IPS-18c (cell line): ENCODE results near the gene FAM25A.
"Not testable (repeated sequence)": the region's sequence is repeated elsewhere in the genome, so short reads cannot be mapped to it uniquely, and the experiment has no call there.

Source experiments
- H3K4me3 ChIP-seq: 2 replicates; pipeline ENCODE4 v1.7.0; 2013; ENCODE audit warnings: low read depth, mild to moderate bottlenecking, low read length, moderate library complexity; ENCODE audit not compliant: insufficient read depth
- H3K9me3 ChIP-seq: one replicate; pipeline ENCODE4 v1.6.1; 2013; ENCODE audit warnings: mild to moderate bottlenecking, low read length, moderate library complexity; ENCODE audit not compliant: control insufficient read depth, insufficient read depth

Gene FAM25A

GRCh38 chr10:87020056-87020455 is at the start of gene FAM25A:
TSS of gene FAM25A (plus strand) at chr10:87020294. CDS start at chr10:87020325, 31 bp downstream.
- not testable (repeated sequence) for H3K4me3 ChIP-seq, H3K9me3 ChIP-seq

- Histone ChIP-seq H3K9me3 (no peaks in the 10 kb centered on the region), H3K4me3 (peak overlapping the region; percentile 66)
Measured at GRCh38 chr10:86970982-86971231, 49.2 kb upstream of the FAM25A start.

GRCh38 chr10:86971232-86971991 is 48.7 kb upstream of the FAM25A start:
- Histone ChIP-seq H3K4me3 (peak overlapping the region; percentile 66), H3K9me3 (no peaks in the 10 kb centered on the region)

- Histone ChIP-seq H3K9me3 (no peaks in the 10 kb centered on the region), H3K4me3 (no peak overlapping the region)
Measured at GRCh38 chr10:86972613-86973380, 47.3 kb upstream of the FAM25A start.

- Histone ChIP-seq H3K4me3 (no peak overlapping the region), H3K9me3 (no peaks in the 10 kb centered on the region)
Measured at GRCh38 chr10:86974484-86974883, 45.6 kb upstream of the FAM25A start.

GRCh38 chr10:86976362-86977056 is 43.6 kb upstream of the FAM25A start:
- H3K4me3 ChIP-seq, result no peak overlapping the region
- H3K9me3 ChIP-seq, result no peaks in the 10 kb centered on the region

GRCh38 chr10:86978457-86978856 is 41.6 kb upstream of the FAM25A start:
- not testable (repeated sequence) for H3K9me3 ChIP-seq, H3K4me3 ChIP-seq

- no peaks in the 10 kb centered on the region for H3K9me3 ChIP-seq
- no peak overlapping the region for H3K4me3 ChIP-seq
Measured at GRCh38 chr10:86979296-86979818, 40.7 kb upstream of the FAM25A start.

GRCh38 chr10:86979977-86980448 is 40.1 kb upstream of the FAM25A start:
- Histone ChIP-seq H3K9me3 (no peaks in the 10 kb centered on the region), H3K4me3 (no peak overlapping the region)

- H3K9me3 ChIP-seq, H3K4me3 ChIP-seq: not testable (repeated sequence)
Measured at GRCh38 chr10:86981020-86981419, 39.1 kb upstream of the FAM25A start.

- Histone ChIP-seq H3K4me3 (no peak overlapping the region), H3K9me3 (no peaks in the 10 kb centered on the region)
Measured at GRCh38 chr10:86981716-86982115, 38.4 kb upstream of the FAM25A start.

- not testable (repeated sequence) for H3K4me3 ChIP-seq, H3K9me3 ChIP-seq
Measured at GRCh38 chr10:86984498-86984897, 35.6 kb upstream of the FAM25A start.

- Histone ChIP-seq H3K4me3 (no peak overlapping the region), H3K9me3 (peaks cover 2% of the 10 kb centered on the region)
Measured at GRCh38 chr10:86988520-86988919, 31.6 kb upstream of the FAM25A start.

- H3K4me3 ChIP-seq, H3K9me3 ChIP-seq: not testable (repeated sequence)
Measured at GRCh38 chr10:86991362-86991761, 28.7 kb upstream of the FAM25A start.

- H3K4me3 ChIP-seq, result no peak overlapping the region
- H3K9me3 ChIP-seq, result peaks cover 2% of the 10 kb centered on the region
Measured at GRCh38 chr10:86992456-86992855, 27.6 kb upstream of the FAM25A start.

GRCh38 chr10:86992929-86993328 is 27.2 kb upstream of the FAM25A start:
- Histone ChIP-seq H3K4me3 (no peak overlapping the region), H3K9me3 (no peaks in the 10 kb centered on the region)

GRCh38 chr10:86999802-87000403 is 20.2 kb upstream of the FAM25A start:
- H3K4me3 ChIP-seq, H3K9me3 ChIP-seq: not testable (repeated sequence)
